Brain microvascular endothelial cell (primary cell): ENCODE measurements around the gene EMP3.
A peak's percentile ranks its signal among the peaks of the same experiment; 100 is the strongest.

ENCODE experiments used
- DNase-seq: peaks from one replicate; pipeline ENCODE4 v3.0.0-alpha.2; 2020
- H3K27ac ChIP-seq: fragments of 250-450 bp; sonication (Bioruptor Pico); 2 replicates; pipeline ENCODE4 v1.5.1; 2020; ENCODE audit warnings: mild to moderate bottlenecking, moderate library complexity
- H3K27me3 ChIP-seq: fragments of 250-450 bp; sonication (Bioruptor Pico); replicated peaks from 2 replicates; pipeline ENCODE4 v1.5.1; 2020; ENCODE audit warnings: mild to moderate bottlenecking
- H3K36me3 ChIP-seq: fragments of 250-450 bp; sonication (Bioruptor Pico); replicated peaks from 2 replicates; pipeline ENCODE4 v1.5.1; 2020; ENCODE audit warnings: mild to moderate bottlenecking
- H3K4me3 ChIP-seq: 2 replicates; pipeline ENCODE4 v1.5.1; 2011; ENCODE audit warnings: low read depth, mild to moderate bottlenecking, control low read depth, low read length, moderate library complexity
- CTCF ChIP-seq: IDR thresholded peaks from 2 replicates; pipeline ENCODE4 v1.5.1; 2011; ENCODE audit warnings: low read depth, mild to moderate bottlenecking, moderate library complexity, low read length, control low read depth, inconsistent platforms; ENCODE audit errors: missing control alignments
- in situ Hi-C: cut with HindIII; loops from 2 replicates; pipeline ENCODE4 v1.10.0; 2017; ENCODE audit warnings: low sequenced_read_pairs, low pct_ligation_motif_present

Gene EMP3

GRCh38 chr19:48321372-48321621, 4.1 kb upstream of the EMP3 start:
- no peak for TF ChIP-seq CTCF
- Histone ChIP-seq H3K4me3 (peak overlapping the region; percentile 57), H3K27ac (peak overlapping the region; percentile 88), H3K36me3 (no peaks in the 10 kb centered on the region), H3K27me3 (no peaks in the 10 kb centered on the region)
- DNase-seq, result peak; percentile 92
- in situ Hi-C loops, result no loop called here

GRCh38 chr19:48321622-48322591, 3.4 kb upstream of the EMP3 start:
- peak overlapping the region; percentile 88 for H3K27ac ChIP-seq
- H3K36me3 ChIP-seq, result no peaks in the 10 kb centered on the region
- H3K27me3 ChIP-seq, result no peaks in the 10 kb centered on the region
- in situ Hi-C loops, result no loop called here
- peak; percentile 98 for DNase-seq
- H3K4me3 ChIP-seq, result peak overlapping the region; percentile 57
- no peak for TF ChIP-seq CTCF

- Histone ChIP-seq H3K27ac (no peak overlapping the region), H3K4me3 (peak overlapping the region; percentile 5), H3K36me3 (peaks cover 41% of the 10 kb centered on the region), H3K27me3 (no peaks in the 10 kb centered on the region)
- in situ Hi-C loops, result no loop called here
- no peak for TF ChIP-seq CTCF
- no peak for DNase-seq
Measured at GRCh38 chr19:48329167-48329891, 4.0 kb downstream of the EMP3 start.

GRCh38 chr19:48330012-48330681, 4.8 kb downstream of the EMP3 start:
- no peaks in the 10 kb centered on the region for H3K27me3 ChIP-seq
- in situ Hi-C loops, result no loop called here
- peaks cover 41% of the 10 kb centered on the region for H3K36me3 ChIP-seq
- no peak overlapping the region for H3K4me3 ChIP-seq
- TF ChIP-seq CTCF, result no peak
- DNase-seq, result no peak
- H3K27ac ChIP-seq, result no peak overlapping the region

GRCh38 chr19:48332351-48332661, 7.0 kb downstream of the EMP3 start:
- in situ Hi-C loops, result no loop called here
- no peak overlapping the region for H3K27ac ChIP-seq
- H3K4me3 ChIP-seq, result no peak overlapping the region

More at GRCh38 chr19:48332351-48332661, 7.0 kb downstream of the EMP3 start:
- H3K27me3 ChIP-seq, result no peaks in the 10 kb centered on the region
- peaks cover 41% of the 10 kb centered on the region for H3K36me3 ChIP-seq
- TF ChIP-seq CTCF, result no peak
- no peak for DNase-seq
